NCI-H524 (cell line): ENCODE results near the gene TAGLN2.

ENCODE experiments used
- DNase-seq, 2 experiments: peaks; one replicate each; lab custom pipeline; 2025; lab: John Stamatoyannopoulos, UW

The TAGLN2 gene

DNA sequence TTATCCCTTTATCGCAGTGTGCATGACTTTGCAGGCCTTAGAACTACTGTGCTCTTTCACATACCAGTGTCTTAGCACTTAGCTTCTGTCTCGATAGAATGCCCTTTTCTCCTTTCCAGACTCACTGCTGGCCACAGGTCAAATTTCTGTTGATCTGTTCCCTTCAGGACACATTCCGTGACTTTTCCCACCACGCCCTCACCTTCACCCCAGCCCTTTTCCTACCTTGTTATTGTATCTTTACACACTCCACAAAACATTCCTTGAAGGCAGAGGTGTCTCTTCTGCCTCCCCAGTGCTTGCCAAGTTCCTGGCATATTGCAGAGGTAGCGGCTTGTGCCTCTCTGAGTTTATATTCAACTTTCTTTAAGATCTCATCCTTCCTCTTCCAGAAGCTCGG lies 23.8 kb upstream of the TAGLN2 start:
- DNase-seq: no peak

DNA sequence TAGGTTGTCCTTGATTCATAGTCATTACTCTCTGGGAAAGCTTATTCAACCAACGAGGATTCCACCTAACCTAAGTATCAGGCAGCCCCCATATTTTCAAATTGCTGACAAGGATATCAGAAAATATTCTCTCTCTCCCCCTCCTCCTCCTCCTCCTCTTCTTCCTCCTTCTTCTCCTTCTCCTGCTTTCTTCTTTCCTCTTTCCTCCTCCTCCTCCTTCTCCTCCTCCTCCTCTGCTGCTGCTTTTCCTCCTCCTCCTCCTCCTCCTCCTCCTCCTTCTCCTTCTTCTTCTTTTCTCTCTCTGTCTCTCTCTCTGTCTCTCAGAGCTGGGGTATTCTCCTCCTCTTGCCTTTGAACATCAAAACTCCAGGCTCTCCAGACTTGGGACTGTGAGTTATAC lies 22.6 kb upstream of the TAGLN2 start:
- no peak for DNase-seq

DNA sequence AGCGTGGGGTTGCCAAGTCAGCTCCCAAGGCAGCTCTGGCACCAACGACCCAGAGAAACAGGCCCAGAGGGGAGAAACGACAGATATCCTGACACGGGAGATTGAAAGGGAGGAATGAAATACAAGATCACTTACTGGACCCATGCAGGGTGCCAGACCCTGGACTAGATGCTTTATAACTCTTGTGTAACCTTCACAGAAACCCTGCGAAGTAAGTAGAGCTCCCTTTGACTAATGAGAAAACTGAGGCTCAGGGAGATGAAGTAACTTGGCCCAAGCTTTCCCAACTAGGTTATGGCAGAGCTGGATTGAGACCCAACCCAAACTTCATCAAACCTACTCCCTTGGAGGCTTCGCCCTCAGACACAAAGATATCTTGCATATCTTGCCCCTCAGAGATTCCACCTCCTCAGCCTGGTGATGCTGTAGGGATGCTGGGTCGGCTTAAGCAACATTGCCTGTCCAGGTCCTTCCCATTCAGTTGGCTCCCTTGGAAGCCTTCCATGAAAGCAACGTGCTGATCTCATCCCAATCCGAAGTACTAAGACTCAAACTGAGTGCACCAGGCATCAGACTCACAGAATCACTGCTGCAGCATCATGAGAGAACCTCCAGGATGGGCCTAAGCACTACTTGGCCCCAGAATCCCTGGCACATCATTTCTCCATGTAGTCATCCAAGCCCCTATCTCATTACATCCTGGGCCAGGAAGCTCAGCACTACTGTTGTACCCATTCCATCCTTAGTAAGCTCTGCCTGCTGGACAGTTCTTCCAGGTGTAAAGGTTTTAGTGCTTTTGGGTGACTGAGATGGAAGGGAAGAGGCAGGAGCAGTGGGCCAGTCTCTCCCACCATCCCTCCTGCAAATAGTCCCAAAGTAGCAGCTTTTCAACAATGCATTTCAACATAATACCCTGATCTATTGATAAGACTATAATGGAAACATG lies 21.2 kb upstream of the TAGLN2 start:
- DNase-seq: no peak

DNA sequence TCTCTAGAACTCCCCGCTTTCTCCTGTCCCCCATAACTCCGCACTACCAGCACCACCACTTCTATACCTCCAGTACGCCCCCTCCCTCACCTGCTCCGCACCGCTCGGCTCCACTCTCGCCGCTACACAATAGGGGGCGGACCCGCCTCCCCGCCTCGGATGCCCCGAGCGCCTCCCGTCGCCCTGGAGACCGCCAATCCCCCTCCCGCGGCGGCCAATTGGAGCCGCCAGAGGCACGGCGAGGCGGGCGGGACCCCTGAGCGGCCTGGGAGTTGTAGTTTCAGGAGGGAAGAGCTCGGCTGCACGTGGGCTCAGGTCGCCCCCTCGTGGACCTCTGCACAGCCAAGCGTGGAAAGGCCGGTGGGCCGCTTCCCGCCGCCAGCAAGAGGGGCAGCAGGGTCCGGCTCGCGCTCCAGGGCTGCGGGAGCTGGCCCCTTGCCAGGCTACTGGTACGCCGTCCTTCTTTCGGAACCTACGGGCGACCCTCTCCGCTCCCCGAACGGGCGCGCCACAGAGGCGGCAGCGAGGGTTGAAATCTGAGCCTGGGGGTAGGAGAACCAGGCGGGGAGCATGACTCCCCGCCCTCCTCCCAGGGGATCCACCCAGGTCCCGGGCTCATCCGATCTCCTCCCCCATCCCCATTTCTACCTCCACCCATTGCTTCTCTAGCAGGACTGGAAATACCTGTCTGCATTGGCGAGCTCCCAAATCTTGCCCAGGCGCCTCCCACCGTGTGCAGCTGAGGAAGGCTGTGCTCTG lies 20.4 kb upstream of the TAGLN2 start, which contains the start of gene IGSF9:
TSS of gene IGSF9 (minus strand) at position 131 of the 759 bp plus-strand sequence. CDS start 2,159 bp downstream, outside the sequence.
- peak; percentile 83 to 92 for DNase-seq

DNA sequence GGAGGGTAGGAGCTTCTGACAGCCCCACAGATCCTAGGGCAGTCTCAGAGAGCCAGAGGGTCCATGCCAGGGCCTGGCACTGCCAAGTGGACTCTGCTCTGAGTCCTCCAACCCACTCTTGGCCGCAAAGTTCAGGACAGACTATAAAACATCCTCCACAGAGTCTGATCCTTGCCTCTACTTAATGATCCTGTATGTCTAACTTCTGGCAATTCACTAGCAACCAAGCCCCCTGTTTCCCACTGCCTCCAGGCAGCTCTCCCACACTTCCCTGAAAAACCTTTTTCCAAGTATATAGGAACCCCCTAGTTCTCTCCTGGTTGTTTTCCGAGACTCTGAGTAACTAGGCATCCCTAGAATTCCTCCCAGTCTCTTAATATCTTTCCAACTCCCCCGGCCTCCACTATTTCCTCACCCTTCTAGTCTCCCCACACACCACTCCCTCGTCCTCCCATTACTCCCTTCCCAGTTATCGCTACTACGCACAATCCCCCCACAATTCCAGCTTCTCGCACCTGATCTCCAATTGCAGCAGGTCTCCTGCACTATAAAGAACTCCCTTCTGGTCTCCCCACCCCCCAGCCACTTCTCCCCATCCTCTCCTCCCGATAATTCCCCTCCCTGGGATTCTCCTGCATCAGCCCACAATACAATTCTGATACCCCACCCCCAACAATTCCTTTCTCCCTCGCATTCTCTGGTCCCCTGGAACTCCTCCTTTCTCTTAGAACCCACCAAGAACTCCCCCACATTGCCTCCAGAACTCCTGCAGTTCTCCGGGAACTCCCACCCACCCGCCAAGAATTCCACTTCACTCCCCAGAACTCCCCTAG lies 19.5 kb upstream of the TAGLN2 start:
- peak in 1 of 2 experiments; percentile 34 for DNase-seq

DNA sequence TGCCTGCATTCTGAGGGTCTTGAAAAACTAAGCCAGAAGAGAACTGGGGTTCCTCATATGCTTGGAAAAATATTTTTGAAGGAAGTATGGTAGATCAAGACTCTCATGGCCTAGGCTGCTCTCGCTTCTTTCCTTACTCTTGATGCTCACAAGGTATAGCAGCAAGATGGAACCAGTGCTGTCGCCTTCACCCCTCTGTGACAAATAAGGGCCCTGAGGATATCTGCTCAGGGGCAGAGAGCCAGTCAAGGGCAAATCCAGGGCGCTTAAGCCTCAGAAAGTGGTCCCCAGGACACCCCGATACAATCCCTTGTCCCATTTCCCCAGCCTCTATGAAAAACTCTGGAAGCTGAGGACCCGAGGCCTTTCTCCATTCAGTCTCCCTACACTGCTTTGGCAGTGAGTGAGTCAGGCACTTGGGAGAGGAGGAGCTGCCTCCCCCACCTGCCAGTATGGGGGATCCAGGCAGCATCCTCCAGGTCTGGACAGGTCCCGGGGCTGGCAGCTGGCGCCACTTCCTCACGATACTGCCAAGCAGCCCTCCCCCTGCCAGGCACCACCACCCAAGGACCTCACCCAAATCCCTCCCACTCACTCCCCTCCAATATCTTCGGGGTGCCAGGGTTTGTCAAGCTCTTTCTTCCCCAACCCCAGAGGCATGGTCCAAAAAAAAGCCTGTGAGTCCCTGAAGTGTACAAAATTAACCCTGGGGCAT lies 18.8 kb upstream of the TAGLN2 start:
- DNase-seq: no peak

DNA sequence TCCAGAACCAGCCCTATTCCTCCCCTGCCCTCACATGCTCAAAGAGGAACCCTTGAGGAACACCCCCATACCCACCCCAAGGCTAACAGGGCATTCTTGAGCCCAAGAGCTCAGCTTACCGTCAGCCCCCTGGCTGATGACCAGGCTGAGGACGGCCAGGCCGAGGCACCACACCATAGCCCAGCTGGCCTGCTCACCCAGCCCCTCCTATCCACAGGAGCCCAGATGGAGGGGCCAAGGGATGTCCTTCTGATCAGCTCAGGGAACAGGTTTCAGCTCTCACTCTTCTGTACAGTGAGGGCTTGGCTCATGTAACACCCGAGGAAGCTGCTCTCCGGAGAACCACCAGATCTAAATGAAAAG lies 18.0 kb upstream of the TAGLN2 start:
- DNase-seq: no peak

DNA sequence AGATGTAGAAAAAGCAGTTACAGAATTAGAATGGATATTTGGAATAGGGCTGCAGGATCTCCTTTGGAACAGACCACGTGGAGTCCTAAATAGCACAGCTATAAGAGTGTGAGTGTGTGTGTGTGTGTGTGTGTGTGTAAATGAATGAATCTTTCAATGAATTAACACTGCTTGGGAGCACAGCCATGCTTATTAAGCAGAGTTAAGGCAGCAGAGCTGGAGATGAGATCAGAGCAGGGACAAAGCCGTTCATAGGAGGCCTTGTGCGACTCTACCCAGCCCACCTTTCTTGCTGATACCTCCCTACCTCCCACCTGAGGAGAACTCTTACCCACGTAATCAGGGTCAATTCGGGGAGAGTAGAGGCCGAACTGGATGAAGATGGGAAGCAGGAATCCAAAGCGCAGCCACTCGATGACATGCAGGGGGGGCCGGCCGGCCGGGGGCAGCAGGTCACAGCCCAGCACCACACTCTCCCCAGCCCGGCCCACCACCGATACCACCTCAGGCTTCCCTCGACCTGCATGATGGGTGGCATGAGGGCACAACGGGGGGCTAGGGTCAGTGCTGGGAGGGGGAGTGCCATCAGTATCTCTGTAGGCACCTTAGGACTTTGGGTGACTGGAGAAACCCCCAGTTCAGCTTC lies 17.4 kb upstream of the TAGLN2 start:
- DNase-seq: no peak

DNA sequence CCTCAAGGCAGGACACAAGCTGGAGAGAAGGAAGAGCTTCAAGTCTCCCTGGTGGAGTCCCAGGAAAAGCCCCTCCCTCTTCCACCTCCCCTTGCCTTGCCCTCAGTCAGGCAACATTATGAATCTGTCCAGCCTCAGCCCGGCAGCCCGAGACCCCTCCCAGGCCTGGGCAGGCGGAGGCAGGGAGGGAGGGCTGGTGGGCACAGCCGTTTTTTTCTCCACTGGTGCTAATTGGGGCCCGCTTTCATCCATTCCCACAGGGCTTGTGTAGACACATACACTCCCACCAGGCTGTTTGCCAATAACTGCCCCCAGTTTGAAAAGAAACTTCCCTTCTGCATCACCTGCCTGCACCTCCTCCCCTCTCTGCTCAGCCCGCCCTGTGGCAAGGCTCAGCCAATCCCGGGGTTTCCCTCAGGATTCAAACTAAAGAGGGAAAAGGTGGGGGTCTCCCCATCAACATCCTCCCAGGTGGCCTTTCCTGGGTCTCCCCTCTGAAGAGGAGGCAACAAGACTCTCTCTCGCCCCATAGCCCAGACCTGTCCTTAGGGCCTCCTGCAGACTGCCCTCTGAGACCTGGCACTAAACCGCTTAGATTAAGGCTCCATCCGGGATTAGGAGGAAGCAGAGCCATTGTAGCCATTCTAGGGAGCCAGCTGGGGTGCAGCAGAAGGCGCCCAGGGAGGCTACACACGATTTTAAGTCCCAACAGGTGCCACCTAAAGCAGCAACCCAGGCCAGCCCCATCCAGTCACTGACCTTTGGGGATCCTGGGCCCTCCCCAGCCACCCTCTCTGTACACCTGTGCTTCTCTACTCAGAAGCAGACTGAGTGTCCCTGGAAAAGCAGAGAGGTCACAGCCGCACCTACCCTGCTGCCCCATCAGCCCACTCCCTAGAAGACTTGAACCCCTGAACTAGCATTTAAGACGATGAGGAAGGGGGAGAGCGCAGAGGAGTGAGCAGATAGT lies 16.6 kb upstream of the TAGLN2 start:
- peak in 1 of 2 experiments; percentile 39 for DNase-seq

DNA sequence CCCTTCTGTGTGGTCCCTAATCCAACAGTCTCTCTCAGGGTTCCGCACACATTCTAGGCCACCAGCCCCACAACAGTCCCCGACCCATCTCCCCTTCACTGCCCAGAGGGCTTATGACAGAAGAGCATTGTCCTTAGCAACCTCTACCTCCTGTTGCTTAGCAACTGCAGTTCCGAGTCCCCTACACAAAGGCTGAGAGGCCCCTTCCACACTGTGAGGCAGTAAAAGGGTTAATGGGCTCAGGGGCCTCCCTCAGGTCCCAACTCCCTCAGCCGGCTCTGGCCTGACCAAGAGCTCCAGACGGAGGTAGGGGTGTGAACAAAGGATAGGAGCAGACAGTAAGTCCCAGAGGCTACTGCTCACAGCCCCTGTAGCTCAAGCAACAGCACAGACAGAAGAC lies 15.8 kb upstream of the TAGLN2 start:
- DNase-seq: no peak

DNA sequence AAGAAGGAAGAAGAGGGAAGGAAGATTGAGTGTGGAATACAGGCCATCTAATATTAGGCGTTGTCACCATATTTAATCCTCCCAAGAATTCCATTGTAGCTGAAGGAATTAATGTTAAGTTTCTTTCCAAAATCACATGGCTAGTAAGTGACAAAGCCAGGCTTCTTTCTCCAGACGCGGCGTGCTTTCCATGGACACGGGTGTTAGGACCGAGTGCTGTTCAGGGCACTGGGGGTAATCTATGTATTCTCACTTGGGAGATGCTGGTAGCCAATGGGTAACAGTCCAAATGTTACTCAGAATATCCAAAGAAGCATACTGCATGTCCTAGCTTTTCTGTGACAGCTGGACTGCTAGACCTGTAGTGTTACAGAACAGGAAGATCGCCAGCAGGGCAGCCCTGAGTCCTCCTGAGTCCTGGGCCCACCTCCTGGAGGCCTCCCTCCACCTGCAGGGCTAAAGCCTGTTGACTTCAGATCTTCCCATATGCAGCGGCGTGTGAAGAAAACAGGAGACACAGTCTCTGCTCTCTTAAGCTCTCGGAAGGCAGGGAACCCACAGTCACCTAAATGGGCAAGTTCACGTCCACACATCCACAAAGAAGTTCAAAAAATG lies 14.8 kb upstream of the TAGLN2 start:
- no peak for DNase-seq

DNA sequence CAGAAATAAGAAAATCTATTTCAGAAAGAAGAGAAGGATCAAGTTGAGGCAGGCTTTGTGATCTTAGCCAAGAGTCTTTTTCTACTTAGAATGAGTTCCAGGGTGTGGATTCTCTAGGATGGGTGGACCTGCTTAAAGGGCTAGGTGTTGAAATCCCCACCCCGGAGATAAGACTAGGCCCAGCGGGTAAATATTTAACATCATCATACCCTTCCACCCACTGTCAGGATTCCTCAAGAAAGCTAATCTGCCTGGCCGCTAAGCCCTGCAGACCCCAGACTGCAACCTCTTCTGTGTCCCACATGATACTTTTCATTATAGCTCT lies 14.3 kb upstream of the TAGLN2 start:
- no peak for DNase-seq

DNA sequence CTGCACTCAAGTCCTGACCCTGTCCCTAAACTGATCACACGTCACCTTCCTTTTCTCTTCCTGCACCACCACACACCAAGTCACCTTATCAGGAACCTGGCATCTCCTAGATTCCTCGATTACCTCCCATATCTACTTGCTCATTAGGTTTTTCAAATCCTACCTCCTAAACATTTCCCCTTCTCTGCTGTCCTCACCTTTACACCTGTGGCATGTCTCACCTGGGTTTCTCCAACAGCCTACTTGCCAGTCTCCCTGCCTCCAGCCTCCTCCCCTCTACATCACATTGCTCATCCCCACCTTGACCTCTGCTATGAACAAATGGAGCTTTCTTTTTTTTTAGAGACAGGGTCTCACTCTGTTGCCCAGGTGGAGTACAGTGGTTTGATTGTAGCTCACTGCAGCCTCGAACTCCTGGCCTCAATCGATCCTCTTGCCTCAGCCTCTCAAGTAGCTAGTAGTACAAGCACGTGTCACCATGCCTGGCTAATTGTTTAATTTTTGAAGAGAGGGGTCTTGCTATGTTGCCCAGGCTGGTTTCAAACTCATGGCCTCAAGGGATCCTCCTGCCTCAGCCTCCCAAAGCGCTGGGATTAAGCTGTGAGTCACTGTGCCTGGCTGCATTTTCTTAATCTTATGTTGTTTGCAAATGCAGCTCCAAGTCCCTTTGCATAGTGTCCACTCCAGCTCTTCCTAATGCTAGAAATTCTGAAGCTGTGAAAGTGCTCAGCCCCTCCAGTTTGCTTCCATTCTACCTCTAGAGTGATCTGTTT lies 13.8 kb upstream of the TAGLN2 start:
- DNase-seq: no peak

DNA sequence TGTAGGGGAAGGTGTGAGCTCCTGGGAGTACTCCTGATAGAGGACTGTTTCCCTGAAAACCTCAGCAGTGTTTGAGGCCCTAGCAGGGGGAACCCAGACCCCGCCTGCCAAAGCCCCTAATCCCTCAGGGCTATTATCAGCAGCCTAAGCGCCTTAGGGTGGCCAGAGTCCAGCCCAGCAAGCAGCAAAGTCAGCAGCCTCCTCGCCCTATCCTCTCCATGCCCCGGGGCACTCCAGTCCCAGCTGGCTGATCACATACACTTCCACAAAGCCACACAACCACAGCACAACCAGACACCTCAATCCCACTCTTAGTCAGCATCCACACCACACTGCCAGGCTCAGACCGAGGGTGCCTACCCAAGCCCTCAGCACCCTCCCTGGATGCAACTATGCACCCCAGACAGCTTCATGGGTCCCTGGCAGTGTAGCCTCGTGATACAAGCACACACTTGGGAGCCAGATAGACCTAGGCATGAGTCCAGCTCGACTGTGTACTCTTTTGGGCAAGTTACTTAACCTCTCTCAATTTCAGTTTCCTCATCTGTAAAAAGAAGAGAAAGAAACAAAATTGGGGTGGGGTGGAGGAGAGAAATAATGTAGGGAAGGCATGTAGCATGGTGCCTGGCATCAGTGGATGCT lies 13.0 kb upstream of the TAGLN2 start:
- no peak for DNase-seq

DNA sequence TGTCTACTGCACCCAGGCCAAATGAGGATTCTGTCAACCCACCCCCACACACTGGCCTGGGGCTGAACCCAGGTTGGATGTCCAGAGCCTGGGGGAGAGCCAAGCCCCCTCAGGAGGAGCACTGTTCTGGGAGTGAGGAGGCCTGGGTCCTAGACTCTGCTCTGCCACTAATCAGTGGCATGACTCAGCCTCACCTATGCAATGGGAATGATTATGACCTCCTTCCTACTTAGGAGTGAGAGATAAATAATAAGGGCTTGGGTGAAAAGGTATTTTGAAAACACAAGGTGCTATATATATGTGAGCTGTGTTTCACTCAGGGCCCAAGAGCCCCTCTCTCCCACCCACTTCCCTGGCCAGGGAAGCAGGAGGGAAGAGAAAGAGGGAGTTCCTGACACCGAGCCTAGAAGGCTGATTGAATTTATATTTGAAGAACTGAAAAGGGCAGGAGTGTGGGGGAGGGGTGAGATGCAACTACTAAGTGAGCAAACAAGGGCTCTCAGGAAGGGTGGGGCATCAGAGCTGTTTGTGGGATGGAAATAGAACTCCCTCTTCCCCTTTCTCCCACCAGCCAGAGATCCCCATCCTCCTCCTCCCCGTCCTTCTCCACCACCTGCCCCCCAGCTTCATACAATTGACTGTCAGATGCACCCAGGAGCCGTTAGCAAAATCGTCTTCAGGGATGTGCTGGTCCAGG lies 11.9 kb upstream of the TAGLN2 start:
- no peak for DNase-seq

DNA sequence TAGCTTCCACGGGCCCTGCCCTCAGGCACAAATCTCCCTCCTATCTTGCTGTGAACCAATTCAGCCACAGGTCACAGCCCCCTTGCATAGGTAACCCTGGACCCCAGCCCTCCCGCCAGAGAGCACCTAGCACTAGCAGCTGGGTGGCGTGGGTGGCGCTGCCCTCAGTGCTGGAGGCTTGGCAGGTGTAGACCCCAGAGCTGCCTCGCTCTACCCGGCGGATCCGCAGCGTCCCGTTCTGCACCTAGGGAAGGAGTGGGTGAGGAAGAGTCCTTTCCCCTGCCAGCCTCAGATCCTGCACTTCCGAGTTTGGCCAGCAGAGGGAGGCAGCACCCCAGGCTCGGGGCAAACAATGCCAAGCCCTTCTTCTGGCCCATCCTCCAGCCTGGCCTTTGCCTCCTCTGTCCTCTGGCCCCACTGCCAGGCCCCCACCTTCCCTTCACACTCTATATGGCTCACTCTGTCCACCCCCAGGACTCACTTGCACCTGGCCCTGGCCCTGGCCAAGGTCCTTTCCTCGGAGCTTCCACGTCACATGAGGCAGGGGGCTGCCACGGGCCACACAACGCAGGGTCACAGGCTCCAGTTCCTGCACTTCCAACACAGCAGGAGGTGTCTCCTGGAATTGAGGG lies 11.1 kb upstream of the TAGLN2 start:
- peak in 1 of 2 experiments; percentile 41 for DNase-seq

DNA sequence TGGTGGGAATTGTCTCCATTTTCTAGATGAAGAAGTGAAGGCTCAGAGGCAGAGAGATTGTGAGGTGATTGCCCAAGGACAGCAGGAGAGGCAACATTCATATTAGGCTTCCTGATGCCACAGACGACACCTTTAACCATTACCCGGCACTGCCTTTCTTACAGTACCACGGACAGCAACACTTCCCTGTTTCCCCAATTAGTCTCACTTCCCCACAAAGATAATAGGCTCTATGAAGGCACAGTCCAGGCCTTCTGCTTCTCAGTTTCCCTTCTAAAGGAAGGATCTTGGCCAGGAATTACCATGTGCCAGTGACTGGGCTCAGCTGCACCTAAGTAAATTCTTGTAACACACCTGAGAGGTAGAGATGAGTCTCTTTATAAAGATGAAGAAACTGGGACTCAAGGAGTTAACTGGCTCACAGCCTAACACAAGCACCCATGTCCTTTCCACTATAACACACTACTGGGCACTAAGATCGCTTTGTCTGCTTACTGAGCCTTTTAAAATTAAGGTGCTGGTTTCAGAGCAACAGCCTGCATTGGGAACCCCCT lies 10.5 kb upstream of the TAGLN2 start:
- no peak for DNase-seq
